CD4-positive, alpha-beta T cell treated with Interleukin-2 at 100 ng/mL for 4 hours (primary cell): ENCODE data around the gene PIK3R5.
A peak's percentile ranks its signal among the peaks of the same experiment; 100 is the strongest.

Experiments
- DNase-seq: peaks from one replicate; pipeline ENCODE4 v3.0.0-alpha.2; 2020; ENCODE audit warnings: low spot score

Gene PIK3R5

DNA sequence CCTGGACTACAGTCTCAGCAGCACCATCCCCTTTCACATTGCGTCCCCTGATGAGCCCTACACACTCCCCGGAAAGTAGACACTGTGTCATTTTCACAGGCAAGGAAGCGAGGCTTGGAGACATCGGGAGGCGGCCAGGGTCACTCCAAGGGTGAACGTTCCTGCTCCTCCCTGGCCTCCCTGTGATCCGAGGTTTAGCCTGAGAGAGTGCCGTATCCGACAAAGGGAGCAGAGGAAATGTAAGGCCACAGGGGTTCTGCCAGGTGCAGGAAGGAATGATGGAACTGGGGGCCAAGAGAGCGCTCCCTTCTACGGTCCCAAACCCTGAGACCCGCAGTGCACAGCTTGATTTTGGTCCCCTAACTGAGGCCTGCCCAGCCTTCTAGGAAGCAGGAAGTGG, 90.1 kb downstream of the PIK3R5 start:
- no peak for DNase-seq

DNA sequence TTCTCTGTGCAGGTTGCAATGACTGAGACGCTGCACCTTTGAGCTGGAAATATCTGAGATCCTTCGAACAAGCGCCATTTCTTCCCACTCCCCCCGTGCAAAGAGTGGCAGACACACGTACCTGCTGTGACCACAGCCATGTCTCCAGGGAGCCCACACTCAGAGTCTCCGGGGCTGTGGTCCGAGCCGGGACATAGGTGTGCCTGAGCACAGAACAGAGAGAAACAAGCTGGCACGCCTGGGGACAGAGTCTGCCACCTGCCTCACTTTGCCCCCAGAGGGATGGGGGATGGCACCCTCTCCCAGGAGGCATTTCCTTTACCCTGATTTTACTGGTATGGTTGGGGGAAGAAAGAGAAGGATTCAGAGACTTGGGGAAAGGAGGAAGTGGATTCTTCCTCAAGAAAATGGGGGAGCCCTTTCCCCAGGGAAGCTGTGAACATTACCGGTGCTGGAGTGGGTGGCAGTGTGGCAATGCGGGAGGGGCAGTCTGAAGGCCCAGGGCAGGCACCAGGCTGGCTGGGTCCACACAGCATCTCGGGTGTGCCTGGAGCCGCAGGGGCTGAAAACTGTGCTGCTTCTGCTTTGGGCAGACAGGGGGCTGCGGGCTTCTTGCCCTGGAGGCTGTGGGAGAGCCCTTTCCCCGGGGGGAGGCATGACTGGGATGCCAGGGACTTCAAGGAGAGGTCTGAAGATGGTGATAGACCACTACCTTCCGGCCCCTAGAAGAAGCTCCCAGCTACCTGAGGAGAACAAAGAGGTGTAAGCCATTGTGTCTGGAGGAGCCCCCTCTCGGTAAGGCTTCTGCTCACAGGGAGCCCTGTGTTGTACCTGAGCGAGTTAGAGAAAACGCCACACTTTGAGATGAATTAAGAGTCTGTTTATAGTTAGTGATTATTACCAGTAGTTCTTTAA, 91.4 kb downstream of the PIK3R5 start:
- DNase-seq, result no peak

DNA sequence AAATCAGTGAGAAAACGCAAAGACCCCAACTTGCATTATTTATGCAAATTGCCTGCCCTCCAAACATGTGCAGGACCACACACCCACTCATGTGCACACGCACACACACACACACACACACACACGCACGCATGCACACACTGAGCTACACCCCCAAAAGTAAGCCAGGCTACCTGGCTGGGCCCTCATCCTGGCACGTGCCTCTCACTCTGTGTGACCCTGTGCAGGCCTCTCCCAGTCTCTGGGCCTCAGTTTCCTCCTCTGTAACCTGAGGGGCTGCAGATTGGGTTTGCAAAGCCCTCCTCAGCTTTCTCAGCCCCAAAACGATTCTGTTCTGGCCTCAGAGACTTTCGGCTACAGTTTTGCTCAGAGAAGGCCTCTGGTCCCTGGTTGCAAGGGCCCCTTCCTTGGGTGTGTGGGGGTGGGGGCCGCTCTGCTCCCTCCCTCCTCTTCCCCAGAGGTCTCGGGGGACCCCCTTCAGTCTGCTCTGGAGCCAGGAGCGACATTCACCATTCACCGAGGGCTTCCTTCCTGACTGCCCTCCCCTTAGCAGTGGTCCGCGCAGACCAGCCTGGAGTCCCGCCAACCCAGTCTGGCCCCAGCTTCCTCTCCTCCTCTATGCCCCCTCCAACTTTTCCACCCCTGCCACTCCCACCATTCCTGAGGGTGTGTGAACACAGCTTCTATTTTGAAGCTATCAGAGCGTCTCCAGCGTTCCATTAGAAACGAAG, 92.6 kb downstream of the PIK3R5 start:
- no peak for DNase-seq

DNA sequence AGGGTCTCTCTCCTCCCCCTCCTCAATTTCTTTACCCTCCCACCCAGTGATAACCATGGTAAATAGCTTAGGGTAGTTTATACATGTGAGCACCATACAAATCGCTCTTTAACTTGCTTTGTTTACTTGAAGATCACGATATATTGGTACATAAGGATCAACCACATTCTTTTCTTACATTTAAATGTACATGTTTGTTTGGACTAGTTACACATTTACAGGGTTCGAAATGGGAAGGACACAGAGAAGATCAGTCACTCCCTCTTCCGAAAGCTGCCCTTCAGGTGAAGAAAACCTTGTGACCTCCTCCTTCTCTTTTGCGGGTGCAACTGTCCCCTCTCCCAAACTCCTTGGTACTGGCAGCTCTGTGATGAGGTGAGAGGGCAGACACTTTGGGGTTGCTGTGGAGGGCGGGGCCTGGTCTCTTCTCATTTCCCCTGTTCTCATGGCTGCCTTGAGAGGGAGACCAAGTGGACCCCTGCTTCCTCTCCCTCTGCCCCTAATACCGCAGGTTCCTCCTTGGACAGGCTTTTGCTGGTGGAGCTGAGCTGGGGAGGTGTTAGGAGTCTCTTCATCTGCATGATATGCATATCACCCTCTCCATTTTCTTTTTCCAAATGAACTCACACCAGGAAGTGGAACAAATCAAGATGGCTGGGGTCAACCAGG, 93.3 kb downstream of the PIK3R5 start:
- no peak for DNase-seq

DNA sequence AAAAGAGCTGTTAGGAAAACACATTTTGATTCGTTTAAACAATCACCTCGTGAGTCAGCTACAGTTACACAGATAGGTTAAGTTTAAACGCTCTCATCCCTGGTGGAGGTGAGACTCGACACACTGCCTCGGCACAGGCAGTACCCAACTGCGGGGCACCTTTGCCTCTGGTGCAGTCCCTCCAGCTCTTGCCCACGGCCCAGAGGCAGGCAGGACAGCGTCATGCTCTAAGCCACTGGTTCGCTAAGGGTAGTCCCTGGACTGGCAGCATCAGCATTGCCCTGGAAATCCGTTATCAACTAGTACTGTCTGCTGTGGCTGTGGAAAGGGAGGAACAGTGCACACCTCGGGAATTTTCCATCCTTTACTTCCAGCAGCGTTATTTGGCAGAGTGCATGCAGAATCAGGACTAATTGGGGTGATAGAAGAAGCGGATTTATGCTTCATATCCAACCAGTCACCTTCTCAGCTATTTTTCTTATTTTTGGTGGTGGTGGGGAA, 94.4 kb downstream of the PIK3R5 start:
- DNase-seq, result no peak

DNA sequence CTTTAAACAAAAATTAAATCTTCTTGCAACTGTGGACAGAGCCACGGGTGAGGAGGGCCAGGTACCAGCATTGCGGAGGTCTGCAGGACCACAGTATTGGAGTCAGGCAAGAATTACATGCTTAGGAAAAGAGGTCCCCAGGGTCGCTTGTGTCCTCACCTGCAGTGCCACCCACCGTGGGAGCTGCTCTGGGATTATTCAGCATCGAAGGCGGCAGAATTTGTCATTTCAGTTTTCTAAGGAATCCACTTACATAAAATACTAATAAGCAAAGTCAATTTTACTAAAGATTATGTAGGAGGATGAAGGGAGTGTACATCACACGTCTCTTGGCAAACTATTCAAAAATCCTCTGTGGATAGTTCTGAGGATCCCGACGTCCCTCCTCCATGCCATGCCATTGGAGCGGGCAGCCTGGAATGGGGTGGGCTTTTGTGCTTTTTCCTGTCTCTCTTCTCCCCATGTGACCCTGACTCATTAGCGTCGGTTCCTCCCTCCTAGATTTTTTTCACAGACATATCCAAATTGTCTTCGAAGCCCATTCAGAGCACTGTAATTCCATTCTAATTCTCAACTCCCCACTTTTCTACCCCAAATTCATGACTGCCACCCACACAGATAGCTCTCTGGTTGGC, 95.0 kb downstream of the PIK3R5 start:
- no peak for DNase-seq

DNA sequence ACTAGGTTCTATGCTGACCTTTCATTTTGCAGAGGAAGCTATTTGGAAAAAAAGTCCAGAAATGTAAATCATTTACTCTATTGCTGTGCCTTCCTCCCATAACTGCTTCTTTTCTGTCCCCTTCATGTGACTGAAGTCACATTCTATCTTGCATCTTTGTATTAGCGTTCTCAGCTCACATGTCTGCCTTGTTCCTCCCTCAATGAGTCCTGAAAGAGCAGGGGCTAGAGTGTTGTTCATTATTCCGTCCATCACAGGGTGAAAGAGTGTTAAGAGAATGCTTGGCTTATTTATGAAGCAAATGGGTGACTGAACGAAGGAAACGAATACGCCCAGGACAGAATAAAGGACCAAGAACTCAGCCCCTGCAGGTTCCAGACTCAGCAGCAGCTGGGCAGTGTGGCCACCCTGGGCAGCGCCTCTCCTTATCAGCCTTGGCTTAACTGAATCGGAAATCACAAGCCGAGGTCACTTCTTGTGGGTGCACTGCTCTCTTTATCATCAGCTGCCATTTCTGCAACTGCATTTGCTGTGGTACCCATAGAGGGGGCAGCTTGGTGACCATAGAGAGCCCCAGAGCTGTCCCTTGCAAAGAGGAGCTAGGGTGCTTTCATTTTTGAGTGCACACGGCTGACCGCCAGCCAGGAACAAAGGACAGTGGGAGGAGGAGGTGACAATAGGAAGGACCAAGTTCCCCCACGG, 96.2 kb downstream of the PIK3R5 start:
- no peak for DNase-seq

DNA sequence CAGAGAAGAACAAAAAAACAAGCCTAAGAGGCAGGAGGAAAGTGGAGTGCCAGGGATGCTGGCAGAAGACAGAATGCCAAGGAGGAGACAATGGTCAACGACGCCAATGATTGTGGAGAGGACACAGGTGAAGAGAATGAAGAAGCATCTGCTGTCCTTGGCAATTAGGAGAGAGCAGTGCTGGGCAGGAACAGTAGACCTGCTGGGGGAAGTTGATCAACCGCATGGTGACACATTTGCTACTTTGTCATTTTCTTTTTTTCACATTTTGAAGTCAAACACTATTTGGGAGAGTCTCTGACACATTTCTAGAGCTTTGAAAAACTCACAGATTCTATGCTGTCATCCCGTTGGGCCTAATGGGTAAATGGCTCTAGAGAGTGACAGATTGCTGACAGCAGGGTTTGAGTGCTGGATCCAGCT, 97.0 kb downstream of the PIK3R5 start:
- peak; percentile 8 for DNase-seq

DNA sequence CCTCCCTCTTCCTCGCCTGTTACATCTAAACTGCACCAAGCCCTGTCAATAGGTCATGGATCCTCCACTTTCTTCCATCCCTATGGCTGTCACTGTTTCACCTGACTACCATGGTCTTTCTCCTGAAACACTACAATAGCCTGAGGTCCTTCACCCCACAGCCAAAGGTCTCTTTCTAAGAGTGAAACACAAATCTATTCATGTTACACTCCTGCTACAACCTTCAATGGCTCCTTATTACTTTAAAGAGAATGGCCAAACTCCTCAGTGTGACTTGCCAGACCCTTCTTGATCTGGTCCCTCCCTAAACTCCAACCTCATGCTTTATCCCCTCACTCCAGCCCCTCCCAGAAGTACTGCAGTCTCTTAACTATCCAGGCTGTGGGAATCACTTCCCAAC, 97.4 kb downstream of the PIK3R5 start:
- DNase-seq, result no peak

DNA sequence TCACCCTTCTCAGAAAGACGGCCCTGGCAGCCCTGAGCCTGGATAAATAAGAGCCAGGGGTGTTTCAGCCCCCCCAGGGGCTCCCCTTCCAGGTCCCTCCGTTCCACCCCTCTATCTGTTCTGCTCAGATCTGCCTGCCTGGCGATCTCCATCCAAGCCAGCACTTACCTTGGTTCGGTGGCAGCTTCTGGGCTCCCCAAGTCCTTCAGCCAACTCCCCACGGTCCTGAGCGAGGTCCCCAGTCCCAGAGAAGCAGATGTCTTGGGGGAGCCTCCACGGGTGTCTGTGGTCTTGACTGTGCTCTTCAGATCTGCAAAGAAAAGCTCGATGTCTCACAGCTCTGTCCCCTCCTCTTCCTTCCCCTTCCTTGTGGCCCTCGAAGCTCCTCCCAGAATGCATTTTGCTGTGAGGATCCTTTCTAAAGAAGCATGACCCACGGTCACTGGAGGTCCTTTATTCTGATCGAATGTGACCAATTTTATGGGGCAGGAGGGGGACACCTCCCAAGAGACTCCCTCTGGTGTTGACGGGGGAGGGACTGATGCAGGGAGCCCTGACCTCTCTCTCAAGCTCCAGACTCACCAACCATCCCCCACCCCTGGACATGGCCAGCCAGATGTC, 98.0 kb downstream of the PIK3R5 start, which contains the start of gene PIK3R6:
Gene PIK3R6 (minus strand): TSS at position 314 of the 621 bp plus-strand sequence. CDS start 17,880 bp downstream, outside the sequence.
- peak; percentile 13 for DNase-seq

DNA sequence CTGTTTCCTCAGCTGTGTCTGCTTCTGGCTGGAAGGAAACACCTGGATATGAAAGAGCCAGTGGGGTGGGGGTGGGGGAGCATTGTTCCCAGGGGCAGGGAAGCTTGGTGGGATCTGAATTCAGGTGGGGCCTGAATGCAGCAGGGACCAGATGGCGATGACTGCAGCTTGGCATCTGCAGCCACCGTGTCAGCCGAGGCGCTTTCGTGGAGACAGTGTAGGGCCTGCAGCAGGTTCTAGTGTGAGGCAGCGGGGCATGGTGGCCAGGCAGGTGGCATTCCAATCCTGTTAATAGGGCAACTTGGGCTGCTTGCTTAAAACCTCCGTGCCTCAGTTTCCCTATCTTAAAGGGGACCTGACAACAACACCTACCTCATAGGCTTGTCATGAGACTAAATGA, 99.7 kb downstream of the PIK3R5 start:
- DNase-seq, result no peak

DNA sequence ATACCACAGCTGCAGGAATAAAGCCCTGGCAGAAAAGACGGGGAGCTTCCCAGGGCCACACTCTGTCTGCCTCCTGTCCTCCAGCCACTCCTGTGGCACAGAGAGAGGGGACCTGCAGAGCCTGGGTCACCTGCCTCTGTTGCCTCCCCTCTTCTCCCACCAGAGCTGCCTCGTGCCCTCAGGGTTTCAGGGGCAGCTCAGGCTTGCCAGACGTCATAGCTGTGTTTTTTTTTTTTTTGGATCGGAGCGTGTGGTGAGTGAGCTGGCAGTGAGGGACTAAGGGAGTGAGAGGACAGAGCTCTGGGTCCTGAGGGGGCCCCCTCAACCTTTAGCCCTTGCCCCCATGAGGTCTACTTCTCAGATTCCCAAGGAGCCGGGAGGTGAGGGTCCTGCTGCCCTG, 100.1 kb downstream of the PIK3R5 start:
- no peak for DNase-seq

DNA sequence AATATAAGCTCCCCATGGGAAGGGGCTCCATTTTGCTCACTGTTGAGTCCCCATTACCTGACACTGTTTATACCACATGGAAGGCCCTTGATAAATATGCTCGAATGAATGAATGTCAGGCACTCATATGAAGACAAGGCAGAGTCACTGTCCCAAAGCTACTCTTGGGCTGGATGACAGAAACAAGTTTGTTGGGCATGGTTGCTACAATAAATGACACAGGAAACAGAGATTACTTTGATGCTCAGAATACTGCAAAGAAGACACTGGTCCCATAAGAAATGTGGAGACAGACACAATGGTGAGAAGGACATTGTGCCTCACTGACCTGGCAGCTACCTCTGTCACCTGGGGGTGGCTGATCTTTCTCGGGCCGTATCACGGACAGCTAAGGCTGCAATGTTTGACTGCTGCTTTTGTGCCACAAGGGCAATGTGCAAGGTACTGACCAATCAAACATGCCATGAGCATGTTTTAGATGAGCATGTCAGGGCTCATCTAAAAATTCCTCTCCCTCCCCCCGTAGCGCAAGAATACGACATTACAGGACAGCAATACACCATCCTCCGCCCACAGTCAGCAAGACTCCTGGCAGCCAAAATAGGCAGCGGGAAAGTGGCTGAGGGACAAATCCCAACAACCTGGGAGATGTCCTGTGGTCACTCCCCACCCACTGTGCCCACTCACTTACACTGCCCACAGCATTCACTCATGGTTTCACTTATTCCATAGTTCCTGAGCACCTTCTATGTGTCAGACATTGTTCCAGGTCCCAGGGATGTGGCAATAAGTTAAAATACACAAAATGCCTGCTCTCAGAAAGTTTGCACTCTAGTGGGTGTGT, 103.1 kb downstream of the PIK3R5 start:
- DNase-seq, result no peak

DNA sequence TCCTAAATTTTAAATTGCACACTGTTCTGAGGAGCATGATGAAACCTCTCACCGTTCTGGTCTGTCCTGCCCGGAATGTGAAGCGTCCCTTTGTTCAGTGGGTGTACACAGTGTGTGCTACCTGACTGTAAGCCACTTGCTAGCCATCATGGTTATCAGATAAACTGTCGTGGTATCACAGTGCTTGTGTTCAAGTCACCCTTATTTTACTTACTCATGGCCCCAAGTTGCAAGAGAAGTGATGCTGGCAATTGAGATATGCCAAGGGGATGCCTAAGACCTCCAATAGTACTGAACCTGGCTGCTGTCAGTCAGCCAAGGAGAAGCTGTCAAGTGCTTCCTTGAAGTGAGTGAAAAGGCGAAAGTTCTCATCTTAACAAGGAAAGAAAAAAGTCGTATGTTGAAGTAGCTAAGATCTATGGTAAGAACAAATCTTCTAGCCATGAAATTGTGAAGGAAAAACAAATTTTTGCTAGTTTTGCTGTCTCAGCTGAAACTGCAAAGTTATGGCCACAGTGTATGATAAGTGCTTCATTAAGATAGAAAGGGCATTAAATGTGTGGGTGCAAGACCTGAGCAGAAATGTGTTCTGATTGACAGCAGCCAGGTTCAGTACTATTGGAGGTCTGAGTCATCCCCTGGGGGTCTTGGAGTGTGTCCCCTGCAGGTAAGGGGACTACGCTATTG, 103.9 kb downstream of the PIK3R5 start:
- DNase-seq, result no peak

DNA sequence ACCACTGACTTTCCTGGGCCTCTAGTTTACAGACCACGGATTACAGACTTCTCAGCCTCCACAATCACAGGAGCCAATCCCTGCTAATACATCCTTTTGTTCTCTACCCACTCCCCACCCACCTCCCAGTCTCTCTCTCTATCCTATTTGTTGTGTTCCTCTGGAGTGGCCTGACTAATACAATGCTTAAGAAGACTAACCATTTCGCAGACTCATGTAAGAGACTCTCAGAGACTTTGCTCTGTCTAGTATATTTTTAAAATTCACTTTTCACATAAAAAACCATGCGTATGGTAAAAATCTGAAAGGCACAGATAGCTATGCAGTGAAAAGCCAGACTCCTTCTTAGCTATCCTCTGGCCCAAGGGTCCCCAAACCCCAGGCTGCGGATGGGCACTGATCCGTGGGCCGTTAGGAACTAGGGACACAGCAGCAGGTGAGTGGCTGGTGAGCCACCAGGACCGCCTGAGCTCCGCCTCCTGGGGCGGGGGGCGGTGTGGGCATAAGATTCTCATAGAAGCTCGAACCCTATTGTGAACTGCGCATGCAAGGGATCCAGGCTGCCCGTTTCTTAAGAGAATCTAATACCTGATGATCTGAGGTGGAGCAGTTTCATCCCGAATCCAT, 105.6 kb downstream of the PIK3R5 start:
- no peak for DNase-seq

DNA sequence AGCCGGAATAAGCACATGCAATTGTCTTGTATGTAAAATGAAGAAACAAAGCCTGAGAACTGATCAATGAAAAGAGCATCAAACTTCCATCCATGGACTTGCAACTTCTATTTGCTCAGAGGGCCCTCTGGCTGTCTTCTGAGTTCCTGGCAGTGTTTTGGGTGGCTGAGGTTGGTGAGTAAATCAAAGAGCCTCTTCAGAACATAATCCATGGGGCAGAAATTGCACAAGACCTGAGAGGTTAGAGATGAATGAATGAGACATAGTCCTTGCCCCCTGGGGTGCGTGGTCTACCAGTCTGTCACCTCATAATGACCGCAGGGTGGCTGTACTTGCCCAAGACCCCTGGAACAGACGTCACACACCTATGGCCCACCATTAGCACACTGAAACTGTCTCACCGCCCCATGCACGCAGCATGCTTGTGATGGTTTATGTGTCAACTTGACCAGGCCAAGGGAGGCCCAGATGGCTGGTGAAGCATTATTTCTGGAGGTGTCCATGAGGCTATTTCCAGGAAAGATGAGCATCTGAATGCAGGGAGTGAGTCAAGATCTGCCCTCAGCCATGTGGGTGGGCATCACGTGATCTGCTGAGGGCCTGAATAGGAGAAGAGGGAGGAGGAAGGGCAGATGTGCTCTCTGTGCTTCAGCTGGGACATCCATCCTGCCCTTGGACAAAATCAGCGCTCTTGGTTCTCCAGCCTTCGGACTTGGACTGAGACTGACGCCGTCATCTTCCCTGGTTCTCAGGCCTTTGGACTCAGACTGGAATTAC, 106.3 kb downstream of the PIK3R5 start:
- DNase-seq, result no peak

DNA sequence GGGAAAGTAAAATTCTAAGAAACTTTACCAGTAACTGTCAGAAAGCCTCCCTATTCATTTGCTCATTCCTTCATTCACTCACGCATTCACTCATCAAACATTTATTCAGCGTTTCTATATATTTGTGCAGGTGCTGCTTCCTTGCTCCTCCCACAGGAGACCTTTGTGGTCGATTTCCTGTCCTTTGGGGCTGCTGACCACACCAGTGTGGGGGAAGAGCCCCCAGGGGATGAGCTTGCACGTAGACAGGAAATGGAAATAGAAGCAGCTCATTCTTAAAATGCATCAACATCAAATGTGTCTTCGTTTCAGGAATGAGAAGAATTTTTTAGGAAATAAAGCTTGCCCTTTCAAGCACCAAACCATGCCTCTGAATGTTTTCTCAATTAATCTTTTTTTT, 107.6 kb downstream of the PIK3R5 start:
- peak; percentile 14 for DNase-seq
